ENCODE data around the gene TMEM171.

The TMEM171 gene

GRCh38 chr5:73116506-73116905, 3.9 kb upstream of the TMEM171 start:
- H3K4me3 ChIP-seq (ENCODE audit: low read depth, low read length) = no peak overlapping the region
- DNase-seq (ENCODE audit: low read depth) = no peak
- TF ChIP-seq, protein P1, sequence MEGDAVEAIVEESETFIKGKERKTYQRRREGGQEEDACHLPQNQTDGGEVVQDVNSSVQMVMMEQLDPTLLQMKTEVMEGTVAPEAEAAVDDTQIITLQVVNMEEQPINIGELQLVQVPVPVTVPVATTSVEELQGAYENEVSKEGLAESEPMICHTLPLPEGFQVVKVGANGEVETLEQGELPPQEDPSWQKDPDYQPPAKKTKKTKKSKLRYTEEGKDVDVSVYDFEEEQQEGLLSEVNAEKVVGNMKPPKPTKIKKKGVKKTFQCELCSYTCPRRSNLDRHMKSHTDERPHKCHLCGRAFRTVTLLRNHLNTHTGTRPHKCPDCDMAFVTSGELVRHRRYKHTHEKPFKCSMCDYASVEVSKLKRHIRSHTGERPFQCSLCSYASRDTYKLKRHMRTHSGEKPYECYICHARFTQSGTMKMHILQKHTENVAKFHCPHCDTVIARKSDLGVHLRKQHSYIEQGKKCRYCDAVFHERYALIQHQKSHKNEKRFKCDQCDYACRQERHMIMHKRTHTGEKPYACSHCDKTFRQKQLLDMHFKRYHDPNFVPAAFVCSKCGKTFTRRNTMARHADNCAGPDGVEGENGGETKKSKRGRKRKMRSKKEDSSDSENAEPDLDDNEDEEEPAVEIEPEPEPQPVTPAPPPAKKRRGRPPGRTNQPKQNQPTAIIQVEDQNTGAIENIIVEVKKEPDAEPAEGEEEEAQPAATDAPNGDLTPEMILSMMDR (IDR thresholded peaks at IDR 0.05; ENCODE audit: low read depth, low read length) = no peak
- TF ChIP-seq MYC (IDR thresholded peaks at IDR 0.05; ENCODE audit: low read depth, low read length) (no peak), POLR2A (IDR thresholded peaks at IDR 0.05; ENCODE audit: extremely low read depth, insufficient read length) (no peak)
- TF ChIP-seq, protein P2, sequence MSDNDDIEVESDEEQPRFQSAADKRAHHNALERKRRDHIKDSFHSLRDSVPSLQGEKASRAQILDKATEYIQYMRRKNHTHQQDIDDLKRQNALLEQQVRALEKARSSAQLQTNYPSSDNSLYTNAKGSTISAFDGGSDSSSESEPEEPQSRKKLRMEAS (IDR thresholded peaks at IDR 0.05; ENCODE audit: low read depth, low read length) = no peak

DNA sequence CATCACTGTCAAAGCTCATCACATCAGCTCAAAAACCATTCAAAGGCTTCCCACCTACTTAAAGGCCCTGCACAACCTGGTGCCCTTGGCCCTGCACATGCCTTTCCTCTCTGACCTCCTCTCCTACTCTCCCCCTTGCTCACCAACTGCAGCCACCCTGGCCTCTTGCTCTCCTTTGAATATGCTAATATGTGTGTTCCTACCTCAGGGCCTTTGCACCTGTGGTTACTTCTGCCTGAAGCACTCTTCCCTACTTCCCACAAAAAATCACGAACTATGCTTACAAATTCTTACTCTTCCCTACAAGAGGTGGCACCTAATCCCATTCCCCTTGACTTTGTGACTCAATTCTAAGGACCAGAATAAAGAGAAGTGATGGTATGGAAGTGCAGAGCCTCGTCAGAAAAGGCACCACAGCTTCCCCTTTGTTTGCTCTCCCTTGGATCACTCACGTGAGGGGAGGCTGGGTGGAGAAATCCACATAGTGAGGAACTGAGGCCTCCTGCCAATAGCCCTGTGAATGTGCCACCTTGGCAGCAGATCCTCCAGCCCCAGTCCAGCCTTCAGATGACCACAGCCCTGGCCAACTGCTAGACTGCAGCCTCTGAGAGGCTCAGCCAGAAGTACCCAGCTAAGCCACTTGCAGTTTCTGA, 3.2 kb upstream of the TMEM171 start:
- no peak for TF ChIP-seq MYC (IDR thresholded peaks at IDR 0.05; ENCODE audit: low read depth, low read length)
- no peak for TF ChIP-seq POLR2A (IDR thresholded peaks at IDR 0.05; ENCODE audit: extremely low read depth, insufficient read length)
- TF ChIP-seq, protein P1 (IDR thresholded peaks at IDR 0.05; ENCODE audit: low read depth, low read length) = no peak
- TF ChIP-seq, protein P2 (IDR thresholded peaks at IDR 0.05; ENCODE audit: low read depth, low read length) = no peak
- H3K4me3 ChIP-seq (ENCODE audit: low read depth, low read length) = no peak overlapping the region
- peak; percentile 13 for DNase-seq (ENCODE audit: low read depth)

GRCh38 chr5:73118391-73118973, 1.9 kb upstream of the TMEM171 start:
- TF ChIP-seq POLR2A (IDR thresholded peaks at IDR 0.05; ENCODE audit: extremely low read depth, insufficient read length) = no peak
- TF ChIP-seq, protein P1 (IDR thresholded peaks at IDR 0.05; ENCODE audit: low read depth, low read length) = no peak
- no peak for TF ChIP-seq MYC (IDR thresholded peaks at IDR 0.05; ENCODE audit: low read depth, low read length)
- TF ChIP-seq, protein P2 (IDR thresholded peaks at IDR 0.05; ENCODE audit: low read depth, low read length) = no peak
- no peak for DNase-seq (ENCODE audit: low read depth)
- H3K4me3 ChIP-seq (ENCODE audit: low read depth, low read length) = no peak overlapping the region

GRCh38 chr5:73119451-73120157, 771 bp upstream of the TMEM171 start:
- no peak overlapping the region for H3K4me3 ChIP-seq (ENCODE audit: low read depth, low read length)
- no peak for DNase-seq (ENCODE audit: low read depth)

DNA sequence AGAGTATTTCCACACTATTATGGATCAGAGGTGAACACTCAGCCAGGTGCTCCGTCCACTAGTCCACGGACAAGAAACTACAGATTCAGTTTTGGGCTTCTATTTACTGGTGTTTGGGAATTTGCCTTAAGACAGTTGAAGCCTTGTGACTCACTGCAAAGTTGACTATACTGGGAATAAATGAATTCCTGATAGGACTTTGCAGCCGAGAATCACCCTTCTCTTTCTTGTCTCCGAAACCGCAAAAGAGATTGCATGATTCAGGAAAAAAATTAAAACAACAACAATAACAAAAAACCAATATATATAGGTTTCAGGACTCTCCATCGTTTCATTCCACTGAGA, 716 bp downstream of the TMEM171 start:
- no peak for DNase-seq (ENCODE audit: low read depth)
- no peak overlapping the region for H3K4me3 ChIP-seq (ENCODE audit: low read depth, low read length)
- TF ChIP-seq, protein P1 (IDR thresholded peaks at IDR 0.05; ENCODE audit: low read depth, low read length) = no peak
- TF ChIP-seq POLR2A (IDR thresholded peaks at IDR 0.05; ENCODE audit: extremely low read depth, insufficient read length) (no peak), MYC (IDR thresholded peaks at IDR 0.05; ENCODE audit: low read depth, low read length) (no peak)
- TF ChIP-seq, protein P2 (IDR thresholded peaks at IDR 0.05; ENCODE audit: low read depth, low read length) = no peak

More at GRCh38 chr5:73119451-73120157, 771 bp upstream of the TMEM171 start:
- no peak for TF ChIP-seq POLR2A (IDR thresholded peaks at IDR 0.05; ENCODE audit: extremely low read depth, insufficient read length)
- TF ChIP-seq, protein P1 (IDR thresholded peaks at IDR 0.05; ENCODE audit: low read depth, low read length) = no peak
- TF ChIP-seq, protein P2 (IDR thresholded peaks at IDR 0.05; ENCODE audit: low read depth, low read length) = no peak
